ENCODE results near the gene MYO15A. TPM values are rescaled to one million over a fixed set of nuclear protein-coding genes. Genes with fewer than 3 reads are reported as not detected.
"Not testable (repeated sequence)": the region's sequence is repeated elsewhere in the genome, so short reads cannot be mapped to it uniquely, and the experiment has no call there.

Gene MYO15A
- total RNA-seq, 1 experiment from 2014 or later: 0.38 TPM

DNA sequence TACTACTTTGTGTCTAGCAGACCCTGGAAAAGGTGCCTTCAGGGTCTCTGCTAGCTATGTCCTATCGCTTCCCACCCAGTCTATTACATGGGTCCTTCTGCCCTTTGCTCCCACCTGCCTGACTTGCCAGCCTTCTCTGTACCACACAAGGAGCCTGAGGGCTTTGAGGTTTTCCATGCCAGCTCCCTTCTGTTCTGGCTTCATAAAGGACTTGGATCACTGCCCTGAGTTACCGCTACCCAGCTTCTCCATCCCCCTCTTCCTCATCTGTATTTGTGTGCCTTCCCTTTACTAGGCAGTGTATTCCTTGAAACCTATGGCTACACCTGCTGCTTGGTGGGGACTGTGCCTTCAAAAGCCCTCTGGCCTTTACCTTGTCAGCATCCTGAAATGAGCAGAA, 97.3 kb downstream of the MYO15A start:
- peaks cover 25% of the 10 kb centered on the region for H3K36me3 Mint-ChIP-seq (ENCODE audit: insufficient read depth, unreplicated experiment)
- DNase-seq: no peak
- no peak overlapping the region for H3K4me3 Mint-ChIP-seq (ENCODE audit: low read depth, unreplicated experiment)
- no peaks in the 10 kb centered on the region for H3K9me3 Mint-ChIP-seq (ENCODE audit: low read depth, unreplicated experiment)
- BruUV-seq (replicated peaks): no TSS peak
- TF ChIP-seq, protein P1, sequence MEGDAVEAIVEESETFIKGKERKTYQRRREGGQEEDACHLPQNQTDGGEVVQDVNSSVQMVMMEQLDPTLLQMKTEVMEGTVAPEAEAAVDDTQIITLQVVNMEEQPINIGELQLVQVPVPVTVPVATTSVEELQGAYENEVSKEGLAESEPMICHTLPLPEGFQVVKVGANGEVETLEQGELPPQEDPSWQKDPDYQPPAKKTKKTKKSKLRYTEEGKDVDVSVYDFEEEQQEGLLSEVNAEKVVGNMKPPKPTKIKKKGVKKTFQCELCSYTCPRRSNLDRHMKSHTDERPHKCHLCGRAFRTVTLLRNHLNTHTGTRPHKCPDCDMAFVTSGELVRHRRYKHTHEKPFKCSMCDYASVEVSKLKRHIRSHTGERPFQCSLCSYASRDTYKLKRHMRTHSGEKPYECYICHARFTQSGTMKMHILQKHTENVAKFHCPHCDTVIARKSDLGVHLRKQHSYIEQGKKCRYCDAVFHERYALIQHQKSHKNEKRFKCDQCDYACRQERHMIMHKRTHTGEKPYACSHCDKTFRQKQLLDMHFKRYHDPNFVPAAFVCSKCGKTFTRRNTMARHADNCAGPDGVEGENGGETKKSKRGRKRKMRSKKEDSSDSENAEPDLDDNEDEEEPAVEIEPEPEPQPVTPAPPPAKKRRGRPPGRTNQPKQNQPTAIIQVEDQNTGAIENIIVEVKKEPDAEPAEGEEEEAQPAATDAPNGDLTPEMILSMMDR (IDR thresholded peaks at IDR 0.05; ENCODE audit: unreplicated experiment): no peak
- no peaks in the 10 kb centered on the region for H3K27me3 Mint-ChIP-seq (ENCODE audit: unreplicated experiment)
- H3K4me1 Mint-ChIP-seq (ENCODE audit: low read depth, unreplicated experiment): no peaks in the 10 kb centered on the region
- intact Hi-C loops (cut with micrococcal nuclease; ENCODE audit: unreplicated experiment): no loop called here
- CTCF ChIA-PET: no interaction called here
- H3K27ac Mint-ChIP-seq (ENCODE audit: unreplicated experiment): no peak overlapping the region

GRCh38 chr17:18206962-18207361, 98.4 kb downstream of the MYO15A start:
- no peaks in the 10 kb centered on the region for H3K9me3 Mint-ChIP-seq (ENCODE audit: low read depth, unreplicated experiment)
- H3K4me1 Mint-ChIP-seq (ENCODE audit: low read depth, unreplicated experiment): no peaks in the 10 kb centered on the region
- DNase-seq: no peak
- CTCF ChIA-PET: no interaction called here
- intact Hi-C loops (cut with micrococcal nuclease; ENCODE audit: unreplicated experiment): no loop called here
- peaks cover 25% of the 10 kb centered on the region for H3K36me3 Mint-ChIP-seq (ENCODE audit: insufficient read depth, unreplicated experiment)
- TF ChIP-seq, protein P1 (IDR thresholded peaks at IDR 0.05; ENCODE audit: unreplicated experiment): no peak
- H3K27me3 Mint-ChIP-seq (ENCODE audit: unreplicated experiment): no peaks in the 10 kb centered on the region
- H3K27ac Mint-ChIP-seq (ENCODE audit: unreplicated experiment): no peak overlapping the region
- no peak overlapping the region for H3K4me3 Mint-ChIP-seq (ENCODE audit: low read depth, unreplicated experiment)
- no TSS peak for BruUV-seq (replicated peaks)

DNA sequence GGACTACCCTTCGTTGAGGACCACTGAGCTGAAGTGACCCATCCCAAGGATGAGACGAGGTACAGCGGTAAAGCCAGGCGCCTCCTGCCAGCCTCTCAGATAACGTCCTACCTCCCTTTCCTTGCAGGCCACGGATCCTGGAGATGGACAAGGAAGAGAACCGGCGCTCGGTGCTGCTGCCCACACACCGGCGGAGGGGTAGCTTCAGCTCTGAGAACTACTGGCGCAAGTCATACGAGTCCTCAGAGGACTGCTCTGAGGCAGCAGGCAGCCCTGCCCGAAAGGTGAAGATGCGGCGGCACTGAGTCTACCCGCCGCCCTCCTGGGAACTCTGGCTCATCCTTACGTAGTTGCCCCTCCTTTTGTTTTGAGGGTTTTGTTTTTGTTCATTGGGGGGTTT, 99.5 kb downstream of the MYO15A start:
- no peak for DNase-seq
- no peaks in the 10 kb centered on the region for H3K4me1 Mint-ChIP-seq (ENCODE audit: low read depth, unreplicated experiment)
- no peaks in the 10 kb centered on the region for H3K27me3 Mint-ChIP-seq (ENCODE audit: unreplicated experiment)
- peaks cover 25% of the 10 kb centered on the region for H3K36me3 Mint-ChIP-seq (ENCODE audit: insufficient read depth, unreplicated experiment)
- no TSS peak for BruUV-seq (replicated peaks)
- H3K9me3 Mint-ChIP-seq (ENCODE audit: low read depth, unreplicated experiment): no peaks in the 10 kb centered on the region
- CTCF ChIA-PET: no interaction called here
- intact Hi-C loops (cut with micrococcal nuclease; ENCODE audit: unreplicated experiment): no loop called here
- no peak overlapping the region for H3K27ac Mint-ChIP-seq (ENCODE audit: unreplicated experiment)
- no peak overlapping the region for H3K4me3 Mint-ChIP-seq (ENCODE audit: low read depth, unreplicated experiment)
- TF ChIP-seq, protein P1 (IDR thresholded peaks at IDR 0.05; ENCODE audit: unreplicated experiment): no peak

GRCh38 chr17:18213666-18214270, 105.2 kb downstream of the MYO15A start:
- H3K36me3 Mint-ChIP-seq (ENCODE audit: insufficient read depth, unreplicated experiment): peaks cover 11% of the 10 kb centered on the region
- no peaks in the 10 kb centered on the region for H3K4me1 Mint-ChIP-seq (ENCODE audit: low read depth, unreplicated experiment)
- no TSS peak for BruUV-seq (replicated peaks)
- H3K27me3 Mint-ChIP-seq (ENCODE audit: unreplicated experiment): no peaks in the 10 kb centered on the region
- TF ChIP-seq, protein P1 (IDR thresholded peaks at IDR 0.05; ENCODE audit: unreplicated experiment): no peak
- no peak for DNase-seq
- no peaks in the 10 kb centered on the region for H3K9me3 Mint-ChIP-seq (ENCODE audit: low read depth, unreplicated experiment)
- H3K4me3 Mint-ChIP-seq (ENCODE audit: low read depth, unreplicated experiment): no peak overlapping the region
- CTCF ChIA-PET: no interaction called here
- intact Hi-C loops (cut with micrococcal nuclease; ENCODE audit: unreplicated experiment): no loop called here
- no peak overlapping the region for H3K27ac Mint-ChIP-seq (ENCODE audit: unreplicated experiment)

DNA sequence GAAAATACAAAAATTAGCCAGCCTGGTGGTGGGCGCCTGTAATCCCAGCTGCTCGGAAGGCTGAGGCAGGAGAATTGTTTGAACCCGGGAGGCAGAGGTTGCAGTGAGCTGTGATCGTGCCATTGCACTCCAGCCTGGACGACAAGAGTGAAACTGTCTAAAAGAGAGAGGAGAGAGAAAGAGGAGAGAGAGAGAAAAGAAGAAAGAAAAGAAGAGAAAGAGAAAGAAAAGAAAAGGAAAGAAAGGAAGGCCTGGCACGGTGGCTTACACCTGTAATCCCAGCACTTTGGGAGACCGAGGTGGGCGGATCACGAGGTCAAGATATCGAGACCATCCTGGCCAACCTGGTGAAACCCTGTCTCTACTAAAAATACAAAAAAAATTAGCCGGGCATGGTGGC, 108.3 kb downstream of the MYO15A start:
- H3K27ac Mint-ChIP-seq (ENCODE audit: unreplicated experiment); DNase-seq; intact Hi-C loops (cut with micrococcal nuclease; ENCODE audit: unreplicated experiment); H3K27me3 Mint-ChIP-seq (ENCODE audit: unreplicated experiment); BruUV-seq (replicated peaks); H3K36me3 Mint-ChIP-seq (ENCODE audit: insufficient read depth, unreplicated experiment); H3K4me3 Mint-ChIP-seq (ENCODE audit: low read depth, unreplicated experiment); H3K9me3 Mint-ChIP-seq (ENCODE audit: low read depth, unreplicated experiment); H3K4me1 Mint-ChIP-seq (ENCODE audit: low read depth, unreplicated experiment): not testable (repeated sequence)
- CTCF ChIA-PET: interaction anchor here (1.1 kb wide), 1 partner anchor 40 kb away, joined by 3 read pairs; no protein-coding TSS in a partner anchor
